Fibroblast of skin of left quadriceps (primary cell): ENCODE data around the gene OLFM2.
A peak's percentile ranks its signal among the peaks of the same experiment; 100 is the strongest.
"Not testable (repeated sequence)": the region's sequence is repeated elsewhere in the genome, so short reads cannot be mapped to it uniquely, and the experiment has no call there.

Experiments
- DNase-seq, 2 experiments: peaks; one replicate each; pipeline ENCODE4 v3.0.0-alpha.2; 2013; ENCODE audit warnings: low read depth in 2 of 2

The OLFM2 gene

DNA sequence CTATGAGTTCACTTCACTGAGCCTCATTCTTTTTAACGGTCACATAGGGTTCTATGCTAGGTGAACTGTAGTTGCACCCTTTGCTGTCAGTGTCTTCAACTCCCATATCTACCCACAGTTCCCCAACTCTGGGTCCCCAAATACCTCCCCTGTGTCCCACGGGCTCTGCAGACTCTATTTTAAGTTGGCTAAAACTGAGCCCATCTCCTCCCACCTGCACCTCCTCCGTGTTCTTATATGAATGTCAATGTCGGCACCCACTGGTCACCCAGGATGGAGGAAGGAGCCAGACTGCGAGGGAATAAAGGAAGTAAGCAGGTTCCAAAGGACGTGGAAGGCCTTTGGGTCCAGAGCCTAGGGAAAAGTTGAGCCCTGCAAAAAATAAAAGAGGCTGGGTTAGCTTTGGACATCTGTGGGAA, 102.0 kb downstream of the OLFM2 start:
- DNase-seq: no peak

DNA sequence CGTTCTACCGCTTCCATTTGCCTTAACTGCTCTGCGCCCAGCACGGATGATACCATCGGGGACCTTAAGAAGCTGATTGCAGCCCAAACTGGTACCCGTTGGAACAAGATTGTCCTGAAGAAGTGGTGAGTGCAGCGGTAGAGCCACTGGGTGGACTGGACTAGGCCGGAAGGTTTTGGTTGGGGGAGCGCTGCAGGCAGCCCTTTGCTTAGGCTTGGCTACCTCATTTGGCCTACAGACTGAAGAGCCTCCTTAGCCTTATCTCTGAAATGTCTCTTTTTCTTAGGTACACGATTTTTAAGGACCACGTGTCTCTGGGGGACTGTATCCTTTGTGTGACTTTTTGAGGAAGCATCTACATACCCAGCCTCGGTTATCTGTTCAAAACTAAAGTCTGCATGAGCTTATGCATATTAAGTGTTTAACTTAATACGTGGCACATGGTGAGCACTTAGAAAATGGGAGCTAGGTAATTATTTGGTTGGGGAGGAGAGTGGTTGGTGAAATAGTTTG, 107.7 kb downstream of the OLFM2 start:
- DNase-seq: no peak

DNA sequence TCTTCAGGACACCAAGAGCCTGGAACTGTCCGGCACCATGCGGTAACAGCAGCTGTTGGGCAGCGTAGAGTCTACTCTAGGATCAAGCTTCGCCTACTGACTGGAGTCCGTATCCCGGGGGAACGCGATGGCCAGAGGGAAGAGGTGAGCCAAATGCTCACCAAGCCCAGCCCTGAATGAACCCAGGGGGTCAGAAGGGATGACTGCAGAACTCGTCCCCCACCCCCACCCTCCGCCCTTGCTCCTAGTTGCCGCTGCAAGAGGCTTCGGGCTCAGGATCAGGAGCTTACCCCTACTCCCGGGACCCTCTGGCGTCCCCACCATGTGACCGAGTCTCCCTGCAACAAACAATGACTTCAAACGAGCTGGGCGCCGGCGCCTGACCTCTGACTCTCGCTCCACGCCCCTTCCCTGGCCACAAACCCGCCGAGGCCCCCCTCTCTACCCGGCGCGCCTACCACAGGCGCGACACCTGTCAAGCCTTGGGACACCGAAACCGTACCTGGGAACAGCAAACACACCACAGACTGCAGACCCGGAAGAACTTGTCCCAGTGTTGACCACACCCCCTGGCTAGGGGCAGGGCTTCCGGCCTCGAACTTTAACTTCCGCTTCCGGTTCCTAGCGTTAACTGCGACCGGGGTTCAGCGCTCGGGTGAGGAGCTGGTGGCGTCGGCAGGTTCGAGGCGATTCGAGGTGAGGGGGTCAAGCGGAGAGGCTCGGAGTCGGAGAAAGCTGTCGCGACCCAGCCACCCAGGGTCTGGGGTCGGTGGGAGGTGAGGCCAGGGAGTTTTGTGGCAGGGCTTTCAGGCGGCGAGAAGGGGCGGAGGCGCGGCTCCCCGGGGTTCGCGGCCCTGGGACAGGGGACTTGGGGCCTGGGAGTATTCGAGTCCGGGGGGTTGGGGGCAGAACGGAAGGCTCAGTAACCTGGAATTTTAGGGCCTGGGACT, 108.8 kb downstream of the OLFM2 start, which contains the start of gene UBL5:
Gene UBL5, plus strand, starts transcription at position 630 of the 950 bp plus-strand sequence. CDS start 420 bp downstream, outside the sequence.
- DNase-seq: peak; percentile 51 to 56

DNA sequence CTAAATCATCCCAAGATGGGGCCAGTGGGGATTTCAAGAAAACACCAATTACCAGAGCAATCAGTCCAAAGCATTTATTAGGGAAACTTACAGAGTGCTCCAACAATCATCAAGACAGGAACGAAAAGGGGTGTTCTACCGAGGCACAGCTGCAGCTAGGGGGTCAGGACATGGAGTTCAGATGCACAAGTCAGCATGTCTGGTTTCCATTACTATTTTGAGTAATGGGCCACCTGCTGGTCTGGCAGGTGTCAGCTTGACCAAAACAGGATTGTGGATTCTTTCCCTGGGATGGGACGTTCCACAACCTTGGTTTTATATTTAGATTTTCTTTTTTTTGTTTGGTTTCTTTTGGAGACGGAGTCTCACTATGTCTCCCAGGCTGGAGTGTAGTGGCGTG, 112.5 kb downstream of the OLFM2 start:
- DNase-seq: no peak

DNA sequence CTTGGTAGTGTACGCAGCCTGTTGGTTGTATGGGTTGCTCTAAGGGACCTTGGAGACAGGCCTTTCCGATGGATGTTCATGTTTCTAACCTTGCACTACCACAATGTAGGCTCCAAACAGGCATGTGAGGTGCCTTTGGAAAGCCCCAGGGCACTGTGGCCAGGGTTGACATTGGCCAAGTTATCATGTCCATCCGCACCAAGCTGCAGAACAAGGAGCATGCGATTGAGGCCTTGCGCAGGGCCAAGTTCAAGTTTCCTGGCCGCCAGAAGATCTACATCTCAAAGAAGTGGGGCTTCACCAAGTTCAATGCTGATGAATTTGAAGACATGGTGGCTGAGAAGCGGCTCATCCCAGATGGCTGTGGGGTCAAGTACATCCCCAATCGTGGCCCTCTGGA, 116.3 kb downstream of the OLFM2 start:
- DNase-seq: not testable (repeated sequence)

DNA sequence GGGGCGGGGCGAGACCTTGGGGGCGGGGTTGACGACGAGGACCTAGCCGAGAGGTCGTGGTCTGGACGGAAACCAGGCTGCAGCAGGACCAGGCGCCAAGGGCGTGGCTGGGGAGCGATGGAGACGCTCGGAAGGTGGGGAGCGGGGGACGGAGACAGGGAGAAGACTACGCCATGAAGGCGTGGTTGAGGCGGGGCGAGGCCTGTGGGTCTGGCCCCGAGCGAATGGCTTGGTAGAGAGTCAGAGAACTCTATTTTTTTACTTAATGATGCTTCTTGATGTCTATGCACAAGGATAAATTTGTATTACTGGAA, 116.8 kb downstream of the OLFM2 start:
- DNase-seq: no peak

DNA sequence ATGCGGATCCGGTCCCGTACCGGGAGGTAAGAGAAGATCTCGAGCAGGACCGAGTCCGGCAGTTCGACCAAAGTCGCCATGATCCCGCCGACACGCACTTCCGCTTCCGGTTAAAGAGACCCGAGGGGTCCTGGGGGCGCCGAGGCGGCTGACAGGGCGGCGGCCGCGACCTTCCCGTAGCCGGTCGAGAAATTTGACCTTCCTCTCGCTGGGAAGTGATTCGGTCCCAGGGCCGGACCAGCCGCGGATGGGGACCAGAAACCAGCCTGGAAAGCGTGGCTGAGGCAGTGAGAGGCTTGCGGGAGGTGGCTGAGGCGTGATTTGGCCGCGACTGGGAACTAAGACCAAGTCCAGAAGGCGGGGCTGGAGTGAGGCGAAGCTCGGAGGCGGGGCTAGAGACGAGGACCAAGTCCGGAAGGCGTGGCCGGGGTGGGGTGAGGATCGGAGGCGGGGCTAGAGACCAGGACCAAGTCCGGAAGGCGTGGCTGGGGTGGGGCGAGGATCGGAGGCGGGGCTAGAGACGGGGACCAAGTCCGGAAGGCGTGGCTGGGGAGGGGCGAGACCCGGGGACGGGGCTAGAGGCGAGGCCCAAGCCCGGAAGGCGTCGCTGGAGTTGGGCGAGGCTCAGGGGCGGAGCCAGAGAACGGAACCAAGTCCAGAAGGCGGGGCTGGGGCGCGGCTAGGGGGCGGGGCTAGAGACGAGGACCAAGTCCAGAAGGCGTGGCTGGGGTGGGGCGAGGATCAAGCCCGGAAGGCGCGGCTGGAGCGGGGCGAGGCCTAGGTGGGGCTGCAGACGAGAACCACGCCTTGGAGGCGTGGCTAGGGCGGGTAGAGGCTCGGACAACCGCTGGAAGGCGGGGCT, 117.3 kb downstream of the OLFM2 start, which contains the start of gene FBXL12:
Gene FBXL12, minus strand, starts transcription at position 346 of the 862 bp plus-strand sequence. Its CDS starts 266 bp downstream, at position 80.
- DNase-seq: peak; percentile 98 to 99

DNA sequence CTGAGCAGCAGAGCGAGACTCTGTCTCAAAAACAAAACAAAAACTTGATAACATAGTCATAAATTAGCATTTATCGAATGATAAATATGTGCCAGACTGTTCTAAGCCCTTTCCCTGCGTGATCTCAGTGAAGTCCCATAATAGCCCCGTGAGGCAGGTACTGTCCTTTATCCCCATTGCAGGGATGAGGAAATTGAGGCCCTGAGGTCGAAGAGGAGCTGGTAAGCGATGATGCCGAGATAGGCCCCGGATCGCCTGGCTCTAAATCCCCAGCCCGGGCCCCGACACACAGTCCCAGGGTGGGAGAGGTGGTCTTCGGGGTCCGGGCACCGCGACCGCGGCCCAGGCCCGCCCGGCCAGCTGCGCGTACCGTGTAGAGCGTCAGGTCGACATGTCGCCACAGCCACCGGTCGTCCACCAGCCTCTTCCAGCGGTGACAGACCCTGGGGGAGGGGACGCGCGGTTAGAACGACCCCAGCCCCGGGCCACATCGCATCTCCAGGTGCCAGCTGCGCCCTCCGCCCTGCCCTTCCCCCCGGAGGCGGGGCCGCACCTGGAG, 118.1 kb downstream of the OLFM2 start:
- no peak for DNase-seq

DNA sequence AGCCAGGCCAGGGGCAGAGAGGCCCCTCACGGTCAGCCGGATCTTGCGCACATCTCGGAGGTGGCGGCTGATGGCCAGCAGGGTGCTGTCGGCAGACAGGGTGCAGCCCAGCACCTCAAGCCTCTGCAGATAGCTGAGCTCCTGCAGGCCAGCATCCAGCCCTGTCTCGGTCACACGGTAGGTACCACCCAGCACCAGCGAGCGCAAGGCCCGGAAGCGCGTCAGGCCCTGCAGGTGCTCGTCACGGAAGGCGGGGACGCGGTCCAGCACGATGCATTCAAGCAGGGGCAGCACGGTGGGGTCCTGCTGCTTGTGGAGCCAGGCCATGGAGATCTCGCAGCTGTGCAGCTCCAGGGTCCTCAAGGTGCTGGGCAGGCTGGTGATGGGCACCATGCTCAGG, 125.2 kb downstream of the OLFM2 start:
- no peak for DNase-seq

DNA sequence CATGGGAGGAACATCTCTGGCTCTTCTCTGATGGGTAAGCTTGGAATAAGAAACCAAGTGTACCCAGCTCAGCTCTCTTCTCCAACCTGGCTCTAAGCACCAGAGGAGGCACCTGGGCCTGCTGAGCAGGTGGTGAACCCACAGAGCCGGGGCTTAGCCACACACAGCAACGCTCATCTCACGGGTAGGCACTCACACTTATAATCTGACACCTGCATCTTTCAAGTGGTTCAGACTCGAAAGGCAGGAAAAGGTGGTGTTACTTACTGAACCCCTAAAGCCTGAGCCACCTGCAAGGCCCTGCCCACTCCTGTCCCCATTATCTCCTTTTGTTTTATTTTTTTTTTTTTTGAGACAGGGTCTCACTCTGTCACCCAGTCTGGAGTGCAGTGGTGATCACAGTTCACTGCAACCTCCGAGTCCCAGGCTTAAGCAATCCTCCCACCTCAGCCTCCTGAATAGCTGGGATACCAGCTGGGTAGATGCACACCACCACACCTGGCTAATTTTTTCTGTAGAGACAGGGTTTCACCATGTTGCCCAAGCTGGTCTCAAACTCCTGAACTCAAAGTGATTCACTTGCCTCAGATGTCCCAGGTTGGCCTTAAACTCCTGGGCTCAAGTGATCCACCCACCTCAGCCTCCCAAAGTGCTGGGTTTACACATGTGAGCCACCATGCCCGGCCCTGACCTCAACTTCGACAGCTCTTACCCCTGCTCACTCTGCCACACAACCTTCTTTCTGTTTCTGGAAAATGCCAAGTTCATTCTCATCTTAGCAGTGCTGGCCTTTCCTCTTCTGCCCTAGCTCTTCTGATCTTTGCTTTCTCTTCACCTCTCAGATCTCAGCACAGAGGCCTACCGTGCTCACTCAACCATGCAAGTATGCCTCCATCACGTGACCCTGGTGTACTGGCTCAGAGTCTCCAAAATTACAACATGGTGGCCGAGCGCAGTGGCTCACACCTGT, 127.2 kb downstream of the OLFM2 start:
- DNase-seq: no peak

DNA sequence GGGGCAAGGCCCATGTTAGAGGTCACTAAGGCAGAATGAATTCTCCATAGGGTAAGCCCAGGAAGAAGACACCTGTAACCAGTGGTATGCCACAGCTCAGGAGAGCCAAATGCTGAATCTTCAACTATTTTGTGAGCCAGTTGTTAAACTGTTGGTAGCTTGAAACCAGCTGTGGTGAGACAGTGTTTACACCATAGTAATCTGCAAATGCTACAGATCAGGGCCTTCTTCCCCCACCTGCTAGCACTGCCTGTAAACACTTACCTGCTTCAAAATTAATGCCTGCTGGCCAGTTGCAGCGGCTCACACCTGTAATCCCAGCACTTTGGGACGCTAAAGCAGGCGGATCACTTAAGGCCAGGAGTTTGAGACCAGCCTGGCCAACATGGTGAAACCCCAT, 129.5 kb downstream of the OLFM2 start:
- no peak for DNase-seq
